Neuron (in vitro differentiated cells): ENCODE data around the gene GANC.

Experiments used
- H2AFZ ChIP-seq: one replicate; pipeline ENCODE4 v1.6.1; 2013; ENCODE audit warnings: low read depth, mild to moderate bottlenecking, inconsistent platforms, low read length, moderate library complexity
- H3K27me3 ChIP-seq: one replicate; pipeline ENCODE4 v1.6.1; 2013; ENCODE audit warnings: low read length; ENCODE audit not compliant: insufficient read depth
- H3K36me3 ChIP-seq: one replicate; pipeline ENCODE4 v1.6.1; 2013; ENCODE audit warnings: low read length; ENCODE audit not compliant: insufficient read depth
- H3K4me1 ChIP-seq: one replicate; pipeline ENCODE4 v1.6.1; 2013; ENCODE audit warnings: low read length; ENCODE audit not compliant: insufficient read depth
- H3K4me3 ChIP-seq: 2 replicates; pipeline ENCODE4 v1.5.1; 2013; ENCODE audit warnings: mild to moderate bottlenecking, low read length, moderate library complexity
- H3K9me3 ChIP-seq: one replicate; pipeline ENCODE4 v1.6.1; 2013; ENCODE audit warnings: low read length

Gene GANC

GRCh38 chr15:42375941-42376340 lies 102.9 kb downstream of the GANC start:
- no peaks in the 10 kb centered on the region for H3K4me1 ChIP-seq
- no peaks in the 10 kb centered on the region for H3K27me3 ChIP-seq
- H3K36me3 ChIP-seq = no peaks in the 10 kb centered on the region
- peaks cover 4% of the 10 kb centered on the region for H3K9me3 ChIP-seq
- no peak overlapping the region for H2AFZ ChIP-seq
- H3K4me3 ChIP-seq = no peak overlapping the region

GRCh38 chr15:42378011-42378410 lies 105.0 kb downstream of the GANC start:
- peaks cover 4% of the 10 kb centered on the region for H3K9me3 ChIP-seq
- no peak overlapping the region for H2AFZ ChIP-seq
- H3K4me1 ChIP-seq = no peaks in the 10 kb centered on the region
- no peaks in the 10 kb centered on the region for H3K27me3 ChIP-seq
- H3K4me3 ChIP-seq = no peak overlapping the region
- H3K36me3 ChIP-seq = no peaks in the 10 kb centered on the region

- H3K4me1 ChIP-seq = no peaks in the 10 kb centered on the region
- H3K36me3 ChIP-seq = no peaks in the 10 kb centered on the region
- H3K4me3 ChIP-seq = no peak overlapping the region
- no peak overlapping the region for H2AFZ ChIP-seq
- no peaks in the 10 kb centered on the region for H3K9me3 ChIP-seq
- H3K27me3 ChIP-seq = no peaks in the 10 kb centered on the region
These were observed 111.6 kb downstream of the GANC start for GRCh38 chr15:42384597-42384996.

- H3K36me3 ChIP-seq = no peaks in the 10 kb centered on the region
- no peak overlapping the region for H2AFZ ChIP-seq
- H3K4me3 ChIP-seq = no peak overlapping the region
- H3K9me3 ChIP-seq = no peaks in the 10 kb centered on the region
- H3K4me1 ChIP-seq = no peaks in the 10 kb centered on the region
- H3K27me3 ChIP-seq = no peaks in the 10 kb centered on the region
These were observed 112.4 kb downstream of the GANC start for GRCh38 chr15:42385206-42385979.

GRCh38 chr15:42385980-42386700 lies 113.1 kb downstream of the GANC start:
- H3K27me3 ChIP-seq = no peaks in the 10 kb centered on the region
- H3K4me1 ChIP-seq = no peaks in the 10 kb centered on the region
- H2AFZ ChIP-seq = no peak overlapping the region
- H3K9me3 ChIP-seq = no peaks in the 10 kb centered on the region
- no peaks in the 10 kb centered on the region for H3K36me3 ChIP-seq
- no peak overlapping the region for H3K4me3 ChIP-seq

GRCh38 chr15:42387603-42388002 lies 114.6 kb downstream of the GANC start:
- H3K27me3 ChIP-seq = no peaks in the 10 kb centered on the region
- no peaks in the 10 kb centered on the region for H3K36me3 ChIP-seq
- no peaks in the 10 kb centered on the region for H3K4me1 ChIP-seq
- no peaks in the 10 kb centered on the region for H3K9me3 ChIP-seq
- no peak overlapping the region for H3K4me3 ChIP-seq
- no peak overlapping the region for H2AFZ ChIP-seq

- no peak overlapping the region for H3K4me3 ChIP-seq
- no peaks in the 10 kb centered on the region for H3K4me1 ChIP-seq
- no peaks in the 10 kb centered on the region for H3K27me3 ChIP-seq
- H2AFZ ChIP-seq = no peak overlapping the region
- no peaks in the 10 kb centered on the region for H3K36me3 ChIP-seq
- no peaks in the 10 kb centered on the region for H3K9me3 ChIP-seq
These were observed 119.5 kb downstream of the GANC start for GRCh38 chr15:42392309-42393024.

- no peaks in the 10 kb centered on the region for H3K36me3 ChIP-seq
- no peak overlapping the region for H2AFZ ChIP-seq
- H3K4me3 ChIP-seq = no peak overlapping the region
- no peaks in the 10 kb centered on the region for H3K4me1 ChIP-seq
- H3K9me3 ChIP-seq = no peaks in the 10 kb centered on the region
- no peaks in the 10 kb centered on the region for H3K27me3 ChIP-seq
These were observed 121.1 kb downstream of the GANC start for GRCh38 chr15:42394106-42394505.

- no peaks in the 10 kb centered on the region for H3K36me3 ChIP-seq
- H2AFZ ChIP-seq = no peak overlapping the region
- H3K9me3 ChIP-seq = no peaks in the 10 kb centered on the region
- H3K4me3 ChIP-seq = no peak overlapping the region
- H3K27me3 ChIP-seq = no peaks in the 10 kb centered on the region
- no peaks in the 10 kb centered on the region for H3K4me1 ChIP-seq
These were observed 122.8 kb downstream of the GANC start for GRCh38 chr15:42395838-42396237.

- no peaks in the 10 kb centered on the region for H3K36me3 ChIP-seq
- no peak overlapping the region for H3K4me3 ChIP-seq
- no peaks in the 10 kb centered on the region for H3K4me1 ChIP-seq
These were observed 128.8 kb downstream of the GANC start for GRCh38 chr15:42401544-42402454.

GRCh38 chr15:42402455-42403205 lies 129.6 kb downstream of the GANC start:
- Histone ChIP-seq H2AFZ (no peak overlapping the region), H3K36me3 (no peaks in the 10 kb centered on the region), H3K27me3 (no peaks in the 10 kb centered on the region), H3K4me1 (no peaks in the 10 kb centered on the region), H3K9me3 (no peaks in the 10 kb centered on the region), H3K4me3 (no peak overlapping the region)

More at GRCh38 chr15:42401544-42402454, 128.8 kb downstream of the GANC start:
- Histone ChIP-seq H2AFZ (no peak overlapping the region), H3K27me3 (no peaks in the 10 kb centered on the region), H3K9me3 (no peaks in the 10 kb centered on the region)

GRCh38 chr15:42403389-42403788 lies 130.4 kb downstream of the GANC start:
- no peaks in the 10 kb centered on the region for H3K36me3 ChIP-seq
- no peak overlapping the region for H2AFZ ChIP-seq
- no peaks in the 10 kb centered on the region for H3K27me3 ChIP-seq
- H3K9me3 ChIP-seq = no peaks in the 10 kb centered on the region
- H3K4me1 ChIP-seq = no peaks in the 10 kb centered on the region
- H3K4me3 ChIP-seq = no peak overlapping the region
